PC-3 (cell line): Measurements from ENCODE around the gene DGKH. TPM values are rescaled to one million over a fixed set of nuclear protein-coding genes. Genes with fewer than 3 reads are reported as not detected.
"Not testable (repeated sequence)": the region's sequence is repeated elsewhere in the genome, so short reads cannot be mapped to it uniquely, and the experiment has no call there.

Source experiments
- ATAC-seq: fragments of 200-7000 bp; cut with Tn5 transposase; 2 replicates; pipeline ENCODE4 v1.9.1; 2020; ENCODE audit warnings: mild to moderate bottlenecking, moderate library complexity
- BruUV-seq: library from RNA; stranded (reverse); fragments of 400-500 nt; replicated peaks from 2 replicates; lab custom pipeline; 2021; lab: Mats Ljungman, UMichigan
- CTCF ChIA-PET: fragments of 300-600 bp; sonication (Branson Sonifier 250); formaldehyde crosslinking; loops from one replicate; lab custom pipeline; 2022; ENCODE audit warnings: antibody characterized with exemption; lab: Charles Lee
- POLR2A ChIA-PET: fragments of 300-600 bp; sonication (Branson Sonifier 250); formaldehyde crosslinking; loops from one replicate; lab custom pipeline; 2022; ENCODE audit warnings: antibody characterized with exemption; ENCODE audit not compliant: unreplicated experiment; lab: Charles Lee
- DNase-seq: peaks from one replicate; pipeline ENCODE4 v3.0.0-alpha.2; 2015
- H2AFZ ChIP-seq: fragments of 300-600 bp; sonication (generic); 2 replicates; pipeline ENCODE4 v1.6.0; 2016; ENCODE audit warnings: antibody characterized with exemption, low read length
- H3F3A ChIP-seq: fragments of 300-600 bp; sonication (generic); one replicate; pipeline ENCODE4 v1.6.0; 2017; ENCODE audit warnings: antibody characterized with exemption, low read length, control low read depth, mild to moderate bottlenecking; ENCODE audit not compliant: unreplicated experiment
- H3K27ac ChIP-seq: fragments of 300-600 bp; sonication (generic); 2 replicates; pipeline ENCODE4 v1.5.1; 2016; ENCODE audit warnings: mild to moderate bottlenecking, low read length
- H3K27me3 ChIP-seq: fragments of 300-600 bp; sonication (generic); 2 replicates; pipeline ENCODE4 v1.6.1; 2016; ENCODE audit warnings: low read length, mixed read lengths
- H3K36me3 ChIP-seq: fragments of 300-600 bp; sonication (generic); 2 replicates; pipeline ENCODE4 v1.6.1; 2016; ENCODE audit warnings: low read depth, mixed run types, low read length, mixed read lengths
- H3K4me1 ChIP-seq: fragments of 300-600 bp; sonication (generic); 2 replicates; pipeline ENCODE4 v1.5.1; 2016; ENCODE audit warnings: low read length; ENCODE audit not compliant: insufficient read depth
- H3K4me2 ChIP-seq: fragments of 300-600 bp; sonication (generic); 2 replicates; pipeline ENCODE4 v1.6.0; 2016; ENCODE audit warnings: low read length
- H3K4me3 ChIP-seq: fragments of 300-600 bp; sonication (generic); 2 replicates; pipeline ENCODE4 v1.5.1; 2016; ENCODE audit warnings: mild to moderate bottlenecking, low read length, mixed read lengths
- H3K79me2 ChIP-seq: fragments of 300-600 bp; sonication (generic); 2 replicates; pipeline ENCODE4 v1.6.1; 2017; ENCODE audit warnings: low read length, mixed read lengths
- H3K9ac ChIP-seq: fragments of 300-600 bp; sonication (generic); 2 replicates; pipeline ENCODE4 v1.6.0; 2016; ENCODE audit warnings: mild to moderate bottlenecking, low read length
- H3K9me2 ChIP-seq: fragments of 300-600 bp; sonication (generic); replicated peaks from 2 replicates; pipeline ENCODE4 v1.6.1; 2016; ENCODE audit warnings: mixed run types, low read length, mixed read lengths
- H3K9me3 ChIP-seq: fragments of 300-600 bp; sonication (generic); 2 replicates; pipeline ENCODE4 v1.6.1; 2016; ENCODE audit warnings: low read length, mixed read lengths
- H4K20me1 ChIP-seq: fragments of 300-600 bp; sonication (generic); 2 replicates; pipeline ENCODE4 v1.6.1; 2016; ENCODE audit warnings: low read length, mixed read lengths
- EZH2 ChIP-seq: fragments of 300-600 bp; sonication (generic); IDR thresholded peaks from one replicate; pipeline ENCODE4 v1.6.1; 2017; ENCODE audit warnings: antibody characterized with exemption, mild to moderate bottlenecking, low read length; ENCODE audit not compliant: unreplicated experiment
- EZH2phosphoT487 ChIP-seq: fragments of 300-600 bp; sonication (generic); IDR thresholded peaks from 2 replicates; pipeline ENCODE4 v1.6.1; 2018; ENCODE audit warnings: mild to moderate bottlenecking, antibody characterized with exemption, low read length, borderline replicate concordance
- intact Hi-C: fragments of 100-400 bp; cut with micrococcal nuclease; formaldehyde crosslinking; loops from 2 replicates; pipeline ENCODE4 v1.9.0; 2023
- total RNA-seq: library from RNA; depleted of rRNA; stranded (reverse); fragments of >200 nt; gene quantifications from 2 replicates; pipeline ENCODE4 v1.2.3, GENCODE V29; 2014
- TF ChIP-seq, protein P1 (sequence below): fragments of 300-600 bp; sonication (generic); conservative IDR thresholded peaks from 2 replicates; pipeline ENCODE4 v1.5.1; 2017; ENCODE audit warnings: antibody characterized with exemption, low read depth, mild to moderate bottlenecking, low read length

DGKH gene
- total RNA-seq, 1 experiment from 2014 or later, result 5.9 TPM

DNA sequence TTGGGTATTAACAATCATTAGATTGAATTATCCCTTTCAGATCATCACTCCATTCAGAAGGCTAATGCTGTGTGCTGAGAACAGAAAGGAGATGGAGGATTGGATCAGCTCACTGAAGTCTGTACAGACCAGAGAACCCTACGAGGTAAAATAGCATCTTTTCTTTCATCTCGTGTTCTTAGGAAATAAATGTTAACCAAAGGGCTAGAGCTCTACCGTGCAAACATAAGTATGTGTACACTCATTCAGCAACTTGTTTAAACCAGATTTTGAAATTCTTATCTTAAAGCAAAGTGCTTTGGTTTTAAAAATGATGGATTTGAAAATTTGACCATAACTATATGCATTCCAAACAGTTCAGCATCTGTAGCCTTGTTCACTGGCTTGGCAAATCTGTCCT lies 106.8 kb downstream of the DGKH start:
- Histone ChIP-seq H4K20me1 (peaks cover 5% of the 10 kb centered on the region; the same call in 1 of the 2 replicates), H3K79me2 (no peaks in the 10 kb centered on the region), H3K9me3 (no peaks in the 10 kb centered on the region), H3K4me3 (no peak overlapping the region), H3K9ac (no peak overlapping the region), H3K36me3 (no peaks in the 10 kb centered on the region; the same call in 1 of the 2 replicates), H3F3A (no peaks in the 10 kb centered on the region), H3K27ac (no peak overlapping the region), H2AFZ (no peak overlapping the region), H3K9me2 (no peaks in the 10 kb centered on the region), H3K27me3 (no peaks in the 10 kb centered on the region), H3K4me2 (no peak overlapping the region), H3K4me1 (peaks cover 13% of the 10 kb centered on the region)
- ATAC-seq, result no peak
- no peak for TF ChIP-seq EZH2
- TF ChIP-seq EZH2phosphoT487, result no peak
- TF ChIP-seq, protein P1, sequence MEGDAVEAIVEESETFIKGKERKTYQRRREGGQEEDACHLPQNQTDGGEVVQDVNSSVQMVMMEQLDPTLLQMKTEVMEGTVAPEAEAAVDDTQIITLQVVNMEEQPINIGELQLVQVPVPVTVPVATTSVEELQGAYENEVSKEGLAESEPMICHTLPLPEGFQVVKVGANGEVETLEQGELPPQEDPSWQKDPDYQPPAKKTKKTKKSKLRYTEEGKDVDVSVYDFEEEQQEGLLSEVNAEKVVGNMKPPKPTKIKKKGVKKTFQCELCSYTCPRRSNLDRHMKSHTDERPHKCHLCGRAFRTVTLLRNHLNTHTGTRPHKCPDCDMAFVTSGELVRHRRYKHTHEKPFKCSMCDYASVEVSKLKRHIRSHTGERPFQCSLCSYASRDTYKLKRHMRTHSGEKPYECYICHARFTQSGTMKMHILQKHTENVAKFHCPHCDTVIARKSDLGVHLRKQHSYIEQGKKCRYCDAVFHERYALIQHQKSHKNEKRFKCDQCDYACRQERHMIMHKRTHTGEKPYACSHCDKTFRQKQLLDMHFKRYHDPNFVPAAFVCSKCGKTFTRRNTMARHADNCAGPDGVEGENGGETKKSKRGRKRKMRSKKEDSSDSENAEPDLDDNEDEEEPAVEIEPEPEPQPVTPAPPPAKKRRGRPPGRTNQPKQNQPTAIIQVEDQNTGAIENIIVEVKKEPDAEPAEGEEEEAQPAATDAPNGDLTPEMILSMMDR, result no peak
- ChIA-PET CTCF (no interaction called here), POLR2A (no interaction called here)
- no TSS peak for BruUV-seq
- intact Hi-C loops, result no loop called here
- no peak for DNase-seq

DNA sequence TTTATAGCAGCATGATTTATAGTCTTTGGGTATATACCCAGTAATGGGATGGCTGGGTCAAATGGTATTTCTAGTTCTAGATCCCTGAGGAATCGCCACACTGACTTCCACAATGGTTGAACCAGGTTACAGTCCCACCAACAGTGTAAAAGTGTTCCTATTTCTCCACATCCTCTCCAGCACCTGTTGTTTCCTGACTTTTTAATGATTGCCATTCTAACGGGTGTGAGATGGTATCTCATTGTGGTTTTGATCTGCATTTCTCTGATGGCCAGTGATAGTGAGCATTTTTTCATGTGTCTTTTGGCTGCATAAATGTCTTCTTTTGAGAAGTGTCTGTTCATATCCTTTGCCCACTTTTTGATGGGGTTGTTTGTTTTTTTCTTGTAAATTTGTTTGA lies 114.9 kb downstream of the DGKH start:
- intact Hi-C loops, CTCF ChIA-PET, H3K4me3 ChIP-seq, ATAC-seq, H2AFZ ChIP-seq, H3K27me3 ChIP-seq, H3K4me2 ChIP-seq, H3K27ac ChIP-seq, H3K4me1 ChIP-seq, BruUV-seq, H3K9me2 ChIP-seq, H3K9ac ChIP-seq, H3K36me3 ChIP-seq, POLR2A ChIA-PET, H3F3A ChIP-seq, H4K20me1 ChIP-seq, H3K79me2 ChIP-seq, H3K9me3 ChIP-seq, DNase-seq: not testable (repeated sequence)

DNA sequence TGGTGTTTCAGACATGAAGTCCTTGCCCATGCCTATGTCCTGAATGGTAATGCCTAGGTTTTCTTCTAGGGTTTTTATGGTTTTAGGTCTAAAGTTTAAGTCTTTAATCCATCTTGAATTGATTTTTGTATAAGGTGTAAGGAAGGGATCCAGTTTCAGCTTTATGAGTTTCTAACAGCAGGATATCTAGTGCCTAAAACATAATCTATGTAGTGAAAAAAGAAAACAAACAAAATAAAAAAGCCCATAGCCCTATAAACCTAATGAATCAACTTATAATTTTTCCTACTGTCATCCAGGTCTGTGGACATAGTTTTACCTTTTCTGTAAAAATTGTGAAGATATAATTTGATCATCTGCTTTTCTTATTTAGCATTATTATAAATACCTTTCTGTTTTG lies 115.5 kb downstream of the DGKH start:
- POLR2A ChIA-PET, H3K36me3 ChIP-seq: not testable (repeated sequence)
- ATAC-seq, result peak; percentile 65

DNA sequence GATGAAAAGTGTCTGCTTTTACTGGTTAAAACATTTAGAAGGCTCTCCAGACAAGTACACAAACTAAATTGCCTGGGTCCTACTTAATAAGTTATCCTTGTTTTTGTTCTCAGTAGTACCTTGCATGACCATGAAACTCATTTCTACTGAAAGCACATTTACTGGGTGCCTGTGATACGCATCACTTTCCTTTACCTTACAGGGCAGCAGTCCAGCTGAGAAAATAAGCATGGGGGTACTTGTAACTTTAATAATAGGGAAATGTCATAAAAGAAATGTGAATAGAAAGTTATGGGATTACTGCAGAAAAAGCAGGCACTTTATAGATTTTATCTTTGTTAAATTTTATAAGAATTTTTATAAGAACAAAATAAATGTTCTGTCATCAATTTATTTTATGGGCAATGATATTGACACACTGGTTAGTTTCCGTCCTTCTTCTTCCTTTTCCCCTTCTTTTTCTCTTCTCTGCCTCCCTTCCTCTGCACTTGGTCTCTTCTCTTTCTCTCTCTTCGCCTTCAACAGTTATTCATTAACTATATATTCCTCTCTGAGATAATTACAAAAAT lies 116.2 kb downstream of the DGKH start:
- no TSS peak for BruUV-seq
- H3K9me3 ChIP-seq, result no peaks in the 10 kb centered on the region
- no peak overlapping the region for H3K4me3 ChIP-seq
- H3F3A ChIP-seq, result no peaks in the 10 kb centered on the region
- no peak overlapping the region for H2AFZ ChIP-seq
- no peaks in the 10 kb centered on the region for H3K9me2 ChIP-seq
- CTCF ChIA-PET, result no interaction called here
- H4K20me1 ChIP-seq, result no peaks in the 10 kb centered on the region
- DNase-seq (no peak), ATAC-seq (peak; percentile 59; the same call in 1 of the 2 replicates)
- no peak for TF ChIP-seq EZH2phosphoT487
- no peak for TF ChIP-seq EZH2
- TF ChIP-seq, protein P1, result no peak
- intact Hi-C loops, result no loop called here
- POLR2A ChIA-PET, result no interaction called here
- no peak overlapping the region for H3K27ac ChIP-seq
- H3K4me2 ChIP-seq, result no peak overlapping the region
- no peak overlapping the region for H3K9ac ChIP-seq
- H3K36me3 ChIP-seq, result no peaks in the 10 kb centered on the region; the same call in 1 of the 2 replicates
- H3K4me1 ChIP-seq, result no peaks in the 10 kb centered on the region
- H3K27me3 ChIP-seq, result no peaks in the 10 kb centered on the region
- no peaks in the 10 kb centered on the region for H3K79me2 ChIP-seq

More for the DNA sequence above, 115.5 kb downstream of the DGKH start:
- H3K9me3 ChIP-seq, H3K9me2 ChIP-seq, BruUV-seq, H2AFZ ChIP-seq, H3K9ac ChIP-seq, H3F3A ChIP-seq, H3K27ac ChIP-seq, intact Hi-C loops, H3K4me1 ChIP-seq, H4K20me1 ChIP-seq, CTCF ChIA-PET, H3K79me2 ChIP-seq, H3K27me3 ChIP-seq, H3K4me3 ChIP-seq, DNase-seq, H3K4me2 ChIP-seq: not testable (repeated sequence)
